HL-60 (cell line): ENCODE measurements around the gene GTF3C5.

Source experiments
- DNase-seq, 2 experiments: peaks; one replicate each; pipeline ENCODE4 v3.0.0-alpha.2; 2010 to 2020; ENCODE audit warnings: low read depth in 1 of 2, low spot score in 1 of 2
- H3K27ac ChIP-seq: fragments of 250-450 bp; sonication (Bioruptor Pico); replicated peaks from 2 replicates; pipeline ENCODE4 v1.5.1; 2020; ENCODE audit warnings: mild to moderate bottlenecking, moderate library complexity
- H3K27me3 ChIP-seq: fragments of 250-450 bp; sonication (Bioruptor Pico); 2 replicates; pipeline ENCODE4 v1.5.1; 2021; ENCODE audit warnings: mild to moderate bottlenecking, moderate library complexity; ENCODE audit not compliant: insufficient read depth, poor library complexity, severe bottlenecking
- H3K4me3 ChIP-seq: replicated peaks from 2 replicates; pipeline ENCODE4 v1.5.1; 2011; ENCODE audit warnings: mild to moderate bottlenecking, control low read depth, low read length; ENCODE audit not compliant: insufficient read depth
- GABPA ChIP-seq: IDR thresholded peaks from 2 replicates; pipeline ENCODE4 v1.6.1; 2012; ENCODE audit warnings: low read depth
- POLR2AphosphoS5 ChIP-seq: IDR thresholded peaks from 2 replicates; pipeline ENCODE4 v1.6.1; 2012; ENCODE audit warnings: low read depth
- SPI1 ChIP-seq: IDR thresholded peaks from 2 replicates; pipeline ENCODE4 v1.6.1; 2012; ENCODE audit warnings: low read depth, mild to moderate bottlenecking, borderline replicate concordance
- TF ChIP-seq, protein P1 (sequence below): IDR thresholded peaks from 2 replicates; pipeline ENCODE4 v1.6.1; 2012; ENCODE audit warnings: low read depth; ENCODE audit not compliant: insufficient replicate concordance
- TF ChIP-seq, protein P2 (sequence below): IDR thresholded peaks from one replicate; pipeline ENCODE4 v1.5.1; 2011; ENCODE audit warnings: low read length, control low read depth, inconsistent platforms; ENCODE audit not compliant: insufficient read depth

Gene GTF3C5

DNA sequence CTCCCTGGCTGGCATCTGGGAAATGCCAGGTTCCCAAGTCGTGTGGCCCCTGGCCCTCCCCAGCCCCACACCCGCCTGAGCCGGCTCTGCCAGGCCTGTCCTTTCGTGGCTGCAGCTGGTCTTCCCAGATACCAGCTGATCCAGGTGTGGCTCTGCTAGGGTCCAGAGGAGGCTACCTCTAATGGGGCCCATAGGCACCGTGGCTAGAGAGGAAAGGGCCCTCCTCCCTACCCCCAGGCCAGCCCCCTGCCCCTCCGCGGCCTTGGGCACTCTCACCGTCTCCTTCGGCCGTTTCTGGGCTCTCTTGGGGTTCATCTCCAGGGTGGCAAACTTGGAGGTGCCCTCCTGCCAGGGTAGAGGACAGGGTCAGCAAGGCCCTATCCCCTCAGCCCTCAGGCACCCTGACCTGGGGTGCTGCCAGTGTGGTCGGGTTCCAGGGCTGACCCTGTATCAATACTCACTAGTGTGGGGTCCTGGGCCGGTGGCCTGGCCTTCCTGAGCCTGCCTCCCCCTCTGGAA is 73.2 kb downstream of the GTF3C5 start:
- no peak for TF ChIP-seq SPI1
- TF ChIP-seq, protein P1, sequence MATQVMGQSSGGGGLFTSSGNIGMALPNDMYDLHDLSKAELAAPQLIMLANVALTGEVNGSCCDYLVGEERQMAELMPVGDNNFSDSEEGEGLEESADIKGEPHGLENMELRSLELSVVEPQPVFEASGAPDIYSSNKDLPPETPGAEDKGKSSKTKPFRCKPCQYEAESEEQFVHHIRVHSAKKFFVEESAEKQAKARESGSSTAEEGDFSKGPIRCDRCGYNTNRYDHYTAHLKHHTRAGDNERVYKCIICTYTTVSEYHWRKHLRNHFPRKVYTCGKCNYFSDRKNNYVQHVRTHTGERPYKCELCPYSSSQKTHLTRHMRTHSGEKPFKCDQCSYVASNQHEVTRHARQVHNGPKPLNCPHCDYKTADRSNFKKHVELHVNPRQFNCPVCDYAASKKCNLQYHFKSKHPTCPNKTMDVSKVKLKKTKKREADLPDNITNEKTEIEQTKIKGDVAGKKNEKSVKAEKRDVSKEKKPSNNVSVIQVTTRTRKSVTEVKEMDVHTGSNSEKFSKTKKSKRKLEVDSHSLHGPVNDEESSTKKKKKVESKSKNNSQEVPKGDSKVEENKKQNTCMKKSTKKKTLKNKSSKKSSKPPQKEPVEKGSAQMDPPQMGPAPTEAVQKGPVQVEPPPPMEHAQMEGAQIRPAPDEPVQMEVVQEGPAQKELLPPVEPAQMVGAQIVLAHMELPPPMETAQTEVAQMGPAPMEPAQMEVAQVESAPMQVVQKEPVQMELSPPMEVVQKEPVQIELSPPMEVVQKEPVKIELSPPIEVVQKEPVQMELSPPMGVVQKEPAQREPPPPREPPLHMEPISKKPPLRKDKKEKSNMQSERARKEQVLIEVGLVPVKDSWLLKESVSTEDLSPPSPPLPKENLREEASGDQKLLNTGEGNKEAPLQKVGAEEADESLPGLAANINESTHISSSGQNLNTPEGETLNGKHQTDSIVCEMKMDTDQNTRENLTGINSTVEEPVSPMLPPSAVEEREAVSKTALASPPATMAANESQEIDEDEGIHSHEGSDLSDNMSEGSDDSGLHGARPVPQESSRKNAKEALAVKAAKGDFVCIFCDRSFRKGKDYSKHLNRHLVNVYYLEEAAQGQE, result no peak
- TF ChIP-seq POLR2AphosphoS5, result no peak
- no peak for TF ChIP-seq GABPA
- TF ChIP-seq, protein P2, sequence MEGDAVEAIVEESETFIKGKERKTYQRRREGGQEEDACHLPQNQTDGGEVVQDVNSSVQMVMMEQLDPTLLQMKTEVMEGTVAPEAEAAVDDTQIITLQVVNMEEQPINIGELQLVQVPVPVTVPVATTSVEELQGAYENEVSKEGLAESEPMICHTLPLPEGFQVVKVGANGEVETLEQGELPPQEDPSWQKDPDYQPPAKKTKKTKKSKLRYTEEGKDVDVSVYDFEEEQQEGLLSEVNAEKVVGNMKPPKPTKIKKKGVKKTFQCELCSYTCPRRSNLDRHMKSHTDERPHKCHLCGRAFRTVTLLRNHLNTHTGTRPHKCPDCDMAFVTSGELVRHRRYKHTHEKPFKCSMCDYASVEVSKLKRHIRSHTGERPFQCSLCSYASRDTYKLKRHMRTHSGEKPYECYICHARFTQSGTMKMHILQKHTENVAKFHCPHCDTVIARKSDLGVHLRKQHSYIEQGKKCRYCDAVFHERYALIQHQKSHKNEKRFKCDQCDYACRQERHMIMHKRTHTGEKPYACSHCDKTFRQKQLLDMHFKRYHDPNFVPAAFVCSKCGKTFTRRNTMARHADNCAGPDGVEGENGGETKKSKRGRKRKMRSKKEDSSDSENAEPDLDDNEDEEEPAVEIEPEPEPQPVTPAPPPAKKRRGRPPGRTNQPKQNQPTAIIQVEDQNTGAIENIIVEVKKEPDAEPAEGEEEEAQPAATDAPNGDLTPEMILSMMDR, result no peak
- Histone ChIP-seq H3K27ac (no peak overlapping the region), H3K27me3 (no peaks in the 10 kb centered on the region)

DNA sequence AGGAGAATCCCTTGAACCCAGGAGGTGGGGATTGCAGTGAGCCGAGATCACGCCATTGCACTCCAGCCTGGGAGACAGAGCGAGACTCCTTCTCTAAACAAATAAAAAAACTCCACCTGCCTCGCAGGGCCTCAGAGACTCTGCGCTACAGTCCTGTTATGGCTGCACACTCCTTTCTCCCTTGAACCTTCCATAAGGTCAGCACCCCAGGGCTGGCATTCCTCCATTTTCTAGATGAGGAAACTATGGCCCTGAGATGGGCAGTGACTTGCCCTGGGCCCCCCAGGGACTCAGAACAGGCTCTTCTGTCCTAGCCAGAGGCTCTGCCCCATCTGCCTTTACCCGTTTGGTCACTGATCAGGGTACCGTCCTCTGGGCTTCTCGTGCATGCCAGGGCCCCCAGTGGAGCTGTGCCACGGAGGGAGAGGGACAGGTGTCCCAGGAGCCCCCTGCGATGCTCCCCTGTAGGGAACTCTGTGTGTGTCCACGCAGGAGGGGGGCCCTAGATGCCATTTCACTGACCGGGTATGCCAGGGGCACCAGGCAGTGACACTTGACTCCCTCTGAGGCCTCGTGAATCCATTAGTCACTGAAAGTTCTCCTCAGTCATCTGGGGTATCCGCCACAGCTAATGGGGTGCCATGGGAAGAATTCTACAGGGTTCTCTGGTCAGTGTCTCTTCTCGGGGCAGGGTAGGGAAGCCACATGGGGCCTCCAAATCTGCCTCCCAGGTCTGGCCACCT is 74.1 kb downstream of the GTF3C5 start:
- H3K27ac ChIP-seq, result no peak overlapping the region
- TF ChIP-seq, protein P1, result no peak
- TF ChIP-seq GABPA, result no peak
- no peak for TF ChIP-seq SPI1
- no peak for TF ChIP-seq POLR2AphosphoS5
- TF ChIP-seq, protein P2, result no peak
- no peak overlapping the region for H3K4me3 ChIP-seq
- H3K27me3 ChIP-seq, result no peaks in the 10 kb centered on the region
- DNase-seq, result no peak

More for the DNA sequence above, 73.2 kb downstream of the GTF3C5 start:
- DNase-seq, result no peak
- no peak overlapping the region for H3K4me3 ChIP-seq

DNA sequence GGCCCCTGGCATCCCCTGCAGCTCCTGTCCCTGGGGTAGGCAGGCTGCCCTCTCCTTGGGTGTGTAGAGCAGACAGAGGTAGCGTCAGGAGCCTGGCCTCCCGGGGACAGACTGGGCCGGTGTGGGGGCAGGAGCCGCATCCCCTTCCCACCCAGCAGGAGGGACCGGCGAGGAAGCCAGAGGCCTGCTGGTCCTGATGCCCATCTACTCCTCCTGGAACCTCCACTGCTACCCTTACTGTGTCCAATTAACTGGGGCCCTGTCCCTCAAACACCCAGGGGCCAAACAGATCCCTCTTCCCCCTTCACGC is 74.6 kb downstream of the GTF3C5 start:
- Histone ChIP-seq H3K27ac (no peak overlapping the region), H3K27me3 (no peaks in the 10 kb centered on the region), H3K4me3 (no peak overlapping the region)
- TF ChIP-seq GABPA (no peak), POLR2AphosphoS5 (no peak), SPI1 (no peak)
- TF ChIP-seq, protein P1, result no peak
- TF ChIP-seq, protein P2, result no peak
- DNase-seq, result no peak
